MM.1S (cell line): Measurements from ENCODE around the gene PLCB4.

Experiments used
- EZH2 ChIP-seq: fragments of 300-600 bp; sonication (generic); optimal IDR thresholded peaks from 2 replicates; pipeline ENCODE3; 2017; ENCODE audit warnings: low read depth, mild to moderate bottlenecking, antibody characterized with exemption, low read length, mixed read lengths
- TF ChIP-seq, protein P1 (sequence below): fragments of 300-600 bp; sonication (generic); IDR thresholded peaks from 2 replicates; pipeline ENCODE4 v1.5.1; 2016; ENCODE audit warnings: antibody characterized with exemption, low read length, mixed read lengths

DNA sequence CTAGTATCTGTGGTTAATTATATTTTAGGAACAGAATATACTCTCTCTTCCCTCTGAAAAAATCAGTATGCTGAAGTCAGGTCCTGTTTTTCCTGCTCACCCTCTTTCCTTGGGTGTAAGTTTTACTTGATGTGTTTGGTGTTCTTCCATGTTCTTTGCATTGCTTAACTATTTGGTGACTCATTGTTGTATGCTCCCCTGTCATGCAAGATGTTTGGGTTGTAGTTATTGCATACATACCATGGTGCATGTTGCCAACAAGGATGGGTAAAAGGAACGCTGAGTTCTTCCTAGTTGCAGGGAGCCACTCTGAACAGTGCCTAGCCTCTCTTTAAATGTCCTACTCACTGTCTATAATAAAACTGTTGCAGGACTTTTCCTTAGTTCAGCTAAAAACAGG lies 237.6 kb downstream of the PLCB4 start:
- no peak for TF ChIP-seq EZH2
- TF ChIP-seq, protein P1, sequence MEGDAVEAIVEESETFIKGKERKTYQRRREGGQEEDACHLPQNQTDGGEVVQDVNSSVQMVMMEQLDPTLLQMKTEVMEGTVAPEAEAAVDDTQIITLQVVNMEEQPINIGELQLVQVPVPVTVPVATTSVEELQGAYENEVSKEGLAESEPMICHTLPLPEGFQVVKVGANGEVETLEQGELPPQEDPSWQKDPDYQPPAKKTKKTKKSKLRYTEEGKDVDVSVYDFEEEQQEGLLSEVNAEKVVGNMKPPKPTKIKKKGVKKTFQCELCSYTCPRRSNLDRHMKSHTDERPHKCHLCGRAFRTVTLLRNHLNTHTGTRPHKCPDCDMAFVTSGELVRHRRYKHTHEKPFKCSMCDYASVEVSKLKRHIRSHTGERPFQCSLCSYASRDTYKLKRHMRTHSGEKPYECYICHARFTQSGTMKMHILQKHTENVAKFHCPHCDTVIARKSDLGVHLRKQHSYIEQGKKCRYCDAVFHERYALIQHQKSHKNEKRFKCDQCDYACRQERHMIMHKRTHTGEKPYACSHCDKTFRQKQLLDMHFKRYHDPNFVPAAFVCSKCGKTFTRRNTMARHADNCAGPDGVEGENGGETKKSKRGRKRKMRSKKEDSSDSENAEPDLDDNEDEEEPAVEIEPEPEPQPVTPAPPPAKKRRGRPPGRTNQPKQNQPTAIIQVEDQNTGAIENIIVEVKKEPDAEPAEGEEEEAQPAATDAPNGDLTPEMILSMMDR = no peak
